ENCODE measurements around the gene FCAR.
"Not testable (repeated sequence)": the region's sequence is repeated elsewhere in the genome, so short reads cannot be mapped to it uniquely, and the experiment has no call there.

Gene FCAR

GRCh38 chr19:54873990-54874389 lies at the start of gene FCAR:
TSS of gene FCAR (plus strand) at chr19:54874235. CDS start at chr19:54874290, 55 bp downstream.
- no peak for DNase-seq

- DNase-seq = not testable (repeated sequence)
Measured at GRCh38 chr19:54824416-54824815, 49.6 kb upstream of the FCAR start.

GRCh38 chr19:54825326-54825725 lies 48.7 kb upstream of the FCAR start:
- not testable (repeated sequence) for DNase-seq

DNA sequence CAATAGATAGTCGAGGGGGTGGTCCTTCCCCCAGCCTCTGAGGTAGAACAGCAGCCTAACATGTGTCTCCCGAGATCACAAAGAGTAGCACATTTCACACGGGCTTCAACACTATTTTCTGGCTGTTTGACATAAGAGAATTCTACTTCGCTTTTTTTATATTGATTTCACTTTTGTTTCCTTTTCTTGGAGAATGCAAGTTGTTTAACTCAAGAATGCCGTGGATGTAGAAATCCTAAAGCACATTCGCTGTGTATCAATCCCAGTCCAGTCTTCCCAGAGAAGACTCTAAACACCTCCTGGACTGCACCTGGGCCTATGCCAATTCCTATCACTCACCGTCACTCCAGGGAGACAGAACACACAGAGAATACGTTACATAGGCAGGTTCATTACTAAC lies 46.0 kb upstream of the FCAR start:
- not testable (repeated sequence) for DNase-seq

DNA sequence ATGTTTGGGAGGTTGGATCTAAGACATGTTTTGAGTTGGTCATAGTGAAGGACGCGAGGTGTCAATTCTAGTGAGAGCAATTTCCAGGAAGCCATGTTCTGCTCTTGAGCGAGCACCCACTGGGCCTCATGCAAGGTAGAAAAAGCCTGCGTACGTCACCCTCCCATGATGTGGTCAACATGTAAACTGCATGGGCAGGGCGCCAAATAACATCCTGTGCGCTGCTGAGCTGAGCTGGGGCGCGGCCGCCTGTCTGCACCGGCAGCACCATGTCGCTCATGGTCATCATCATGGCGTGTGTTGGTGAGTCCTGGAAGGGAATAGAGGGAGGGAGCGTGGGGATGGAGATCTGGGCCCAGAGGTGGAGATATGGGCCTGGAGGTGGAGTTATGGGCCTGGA lies 41.5 kb upstream of the FCAR start, which contains the start of gene KIR2DS4:
KIR2DS4 (plus strand) TSS at position 181 of the 400 bp plus-strand sequence.
- not testable (repeated sequence) for DNase-seq

DNA sequence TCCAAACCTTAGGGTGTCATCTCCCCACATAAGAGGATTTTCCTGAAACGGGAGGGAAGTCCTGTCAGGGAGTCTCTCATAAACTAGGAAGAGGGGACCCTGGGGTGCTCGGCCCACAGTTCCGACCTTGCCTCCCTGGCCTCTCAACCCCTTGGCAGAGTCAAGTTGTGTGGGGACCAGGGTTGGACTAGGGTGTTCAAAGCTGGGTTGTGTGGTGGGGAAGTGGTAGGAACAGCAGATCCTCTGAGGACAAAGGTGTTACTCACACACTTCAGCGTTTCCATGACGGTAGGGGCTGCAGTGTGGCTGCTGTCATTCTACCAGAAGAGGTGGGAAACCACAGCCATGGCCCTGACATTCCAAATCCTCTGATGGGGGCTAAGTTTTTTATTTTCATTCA lies 38.9 kb upstream of the FCAR start:
- DNase-seq = not testable (repeated sequence)

DNA sequence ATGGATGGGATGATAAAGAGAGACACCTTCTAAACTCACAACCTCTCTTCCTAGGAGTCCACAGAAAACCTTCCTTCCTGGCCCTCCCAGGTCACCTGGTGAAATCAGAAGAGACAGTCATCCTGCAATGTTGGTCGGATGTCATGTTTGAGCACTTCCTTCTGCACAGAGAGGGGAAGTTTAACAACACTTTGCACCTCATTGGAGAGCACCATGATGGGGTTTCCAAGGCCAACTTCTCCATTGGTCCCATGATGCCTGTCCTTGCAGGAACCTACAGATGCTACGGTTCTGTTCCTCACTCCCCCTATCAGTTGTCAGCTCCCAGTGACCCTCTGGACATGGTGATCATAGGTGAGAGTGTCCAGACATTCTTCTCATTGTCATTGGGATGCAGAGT lies 36.5 kb upstream of the FCAR start:
- DNase-seq = not testable (repeated sequence)

GRCh38 chr19:54843171-54843570 lies 30.9 kb upstream of the FCAR start:
- DNase-seq = not testable (repeated sequence)

- peak; percentile 10 for DNase-seq
Measured at GRCh38 chr19:54850061-54850640, 23.9 kb upstream of the FCAR start, which contains the start of gene KIR3DL2. TSS of gene KIR3DL2 (plus strand) at chr19:54850443. CDS start at chr19:54850476, 33 bp downstream.

DNA sequence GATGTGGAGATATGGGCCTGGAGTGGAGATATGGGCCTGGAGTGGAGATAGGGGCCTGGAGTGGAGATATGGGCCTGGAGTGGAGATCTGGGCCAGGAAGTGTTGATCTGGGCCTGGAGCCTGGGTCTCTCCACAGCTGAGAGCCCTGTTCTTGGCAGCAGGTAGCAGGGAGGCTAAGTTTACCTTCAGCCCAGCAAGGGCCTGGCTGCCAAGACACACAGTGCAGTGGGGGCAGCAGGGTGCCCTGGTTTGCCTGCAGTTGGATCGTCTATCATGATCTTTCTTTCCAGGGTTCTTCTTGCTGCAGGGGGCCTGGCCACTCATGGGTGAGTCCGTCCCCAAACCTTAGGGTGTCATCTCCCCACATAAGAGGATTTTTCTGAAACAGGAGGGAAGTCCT lies 23.1 kb upstream of the FCAR start:
- DNase-seq = no peak

GRCh38 chr19:54851353-54851752 lies 22.7 kb upstream of the FCAR start:
- no peak for DNase-seq

DNA sequence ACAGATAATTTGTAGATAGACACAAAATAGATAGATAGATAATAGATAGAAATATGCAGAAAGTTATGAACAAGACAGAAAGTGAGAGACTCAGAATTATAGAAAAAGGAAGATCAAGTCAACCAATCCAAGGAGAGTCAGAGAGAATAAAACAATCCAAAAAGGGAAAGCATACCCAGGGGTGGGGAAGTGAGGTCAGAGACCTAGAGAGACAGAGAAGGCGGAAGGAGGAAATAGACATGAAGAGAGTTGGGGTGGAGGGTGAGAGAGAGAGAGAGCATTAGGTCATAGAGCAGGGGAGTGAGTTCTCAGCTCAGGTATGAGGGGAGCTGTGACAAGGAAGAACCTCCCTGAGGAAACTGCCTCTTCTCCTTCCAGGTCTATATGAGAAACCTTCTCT lies 18.8 kb upstream of the FCAR start:
- DNase-seq = not testable (repeated sequence)

DNA sequence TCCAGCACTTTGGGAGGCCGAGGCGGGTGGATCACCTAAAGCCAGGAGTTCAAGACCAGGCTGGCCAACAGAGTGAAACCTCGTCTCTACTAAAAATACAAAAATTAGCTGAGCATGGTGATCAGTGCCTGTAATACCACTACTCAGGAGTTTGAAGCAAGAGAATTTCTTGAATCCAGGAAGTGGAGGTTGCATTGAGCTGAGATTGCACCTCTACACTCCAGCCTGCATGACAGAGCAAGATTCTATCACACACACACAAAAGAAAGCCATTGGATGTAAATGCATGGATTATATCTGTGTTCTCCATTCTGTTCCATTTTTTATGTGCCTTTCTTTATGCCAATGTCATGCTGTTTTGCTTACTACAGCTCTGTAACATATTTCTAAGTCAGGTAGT lies 15.6 kb upstream of the FCAR start:
- DNase-seq = not testable (repeated sequence)

DNA sequence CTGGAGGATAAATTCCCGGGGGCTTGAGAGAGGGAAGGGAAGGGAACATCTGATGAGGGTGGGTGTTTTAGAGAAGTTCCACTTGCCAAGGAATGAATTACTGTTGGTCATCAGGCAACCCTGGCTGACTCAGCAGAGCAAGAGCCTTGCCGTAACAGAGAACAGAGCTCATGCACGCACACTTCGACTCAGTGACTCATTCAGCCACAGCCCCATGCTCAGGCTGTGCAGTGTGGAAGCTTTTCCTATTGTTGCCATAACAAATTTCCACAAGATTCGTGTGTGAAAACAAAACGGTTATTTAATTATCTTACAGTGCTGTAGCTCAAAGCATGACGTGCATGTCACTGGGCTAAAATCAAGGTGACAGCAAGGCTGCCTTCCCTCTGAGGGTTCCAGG lies 14.6 kb upstream of the FCAR start:
- DNase-seq = not testable (repeated sequence)

GRCh38 chr19:54863459-54863858 lies 10.6 kb upstream of the FCAR start:
- DNase-seq = not testable (repeated sequence)

DNA sequence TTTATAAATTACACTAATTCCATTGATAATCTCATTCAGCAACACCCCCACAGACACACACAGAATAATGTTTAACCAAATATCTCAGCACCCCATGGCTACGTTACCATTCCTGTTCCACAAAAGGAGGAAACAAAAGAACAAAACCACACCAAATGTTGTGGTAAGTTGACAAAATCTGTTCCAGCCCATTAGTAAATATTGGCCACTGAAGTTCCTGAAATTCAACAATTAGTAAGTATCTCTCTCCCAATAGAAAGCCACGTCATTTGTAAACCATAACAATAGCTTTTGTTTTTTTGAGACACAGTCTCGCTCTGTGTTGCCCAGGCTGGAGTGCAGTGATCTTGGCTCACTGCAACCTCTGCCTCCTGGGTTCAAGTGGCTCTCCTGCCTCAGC lies 2.3 kb upstream of the FCAR start:
- no peak for DNase-seq

GRCh38 chr19:54875506-54875905 lies 1.5 kb downstream of the FCAR start:
- no peak for DNase-seq

DNA sequence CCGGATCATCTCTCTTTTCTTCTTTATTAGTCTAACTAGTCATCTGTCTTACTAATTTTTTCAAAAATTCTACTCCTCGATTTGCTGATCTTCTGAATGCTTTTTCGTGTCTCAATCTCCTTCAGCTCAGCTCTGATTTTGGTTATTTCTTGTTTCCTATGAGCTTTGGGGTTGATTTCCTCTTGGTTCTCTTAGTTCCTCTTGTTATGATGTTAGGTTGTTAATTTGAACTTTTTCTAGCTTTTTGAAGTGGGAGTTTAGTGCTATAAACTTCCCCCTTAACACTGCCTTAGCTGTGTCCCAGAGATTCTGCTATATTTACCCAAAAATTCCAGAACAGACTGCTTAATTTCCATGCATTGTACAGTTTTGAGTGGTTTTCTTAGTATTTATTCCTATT lies 3.4 kb downstream of the FCAR start:
- DNase-seq = no peak

- no peak for DNase-seq
Measured at GRCh38 chr19:54881884-54882283, 7.8 kb downstream of the FCAR start.

GRCh38 chr19:54882758-54883157 lies 8.7 kb downstream of the FCAR start:
- peak; percentile 39 for DNase-seq

DNA sequence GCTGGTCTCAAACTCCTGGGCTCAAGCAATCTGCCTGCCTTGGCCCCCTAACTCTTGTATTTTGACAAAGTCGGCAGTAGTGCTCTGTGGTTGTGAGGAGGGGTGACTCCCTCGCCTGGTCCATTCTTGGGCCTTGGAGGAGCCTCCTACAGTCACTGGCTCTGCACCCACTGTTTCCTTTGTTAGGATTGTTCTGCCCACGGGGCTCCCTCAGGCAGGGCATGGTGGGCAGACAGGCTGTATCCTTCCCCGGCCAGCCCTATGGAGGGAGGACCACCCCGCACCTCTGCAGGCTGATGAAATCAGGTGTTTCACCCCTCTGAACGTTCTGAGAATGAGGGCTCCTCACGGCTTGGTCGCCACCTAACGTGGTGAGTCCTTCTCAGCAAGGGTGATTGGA lies 9.2 kb downstream of the FCAR start:
- DNase-seq = no peak

GRCh38 chr19:54888239-54888638 lies 14.2 kb downstream of the FCAR start:
- no peak for DNase-seq

DNA sequence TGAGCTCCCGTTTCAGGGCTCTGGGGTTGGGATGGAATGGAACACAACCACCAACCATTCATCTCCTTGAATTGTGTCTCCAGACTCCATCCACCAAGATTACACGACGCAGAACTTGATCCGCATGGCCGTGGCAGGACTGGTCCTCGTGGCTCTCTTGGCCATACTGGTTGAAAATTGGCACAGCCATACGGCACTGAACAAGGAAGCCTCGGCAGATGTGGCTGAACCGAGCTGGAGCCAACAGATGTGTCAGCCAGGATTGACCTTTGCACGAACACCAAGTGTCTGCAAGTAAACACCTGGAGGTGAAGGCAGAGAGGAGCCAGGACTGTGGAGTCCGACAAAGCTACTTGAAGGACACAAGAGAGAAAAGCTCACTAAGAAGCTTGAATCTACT lies 15.5 kb downstream of the FCAR start:
- DNase-seq = no peak

- DNase-seq = no peak
Measured at GRCh38 chr19:54893406-54893805, 19.4 kb downstream of the FCAR start.

DNA sequence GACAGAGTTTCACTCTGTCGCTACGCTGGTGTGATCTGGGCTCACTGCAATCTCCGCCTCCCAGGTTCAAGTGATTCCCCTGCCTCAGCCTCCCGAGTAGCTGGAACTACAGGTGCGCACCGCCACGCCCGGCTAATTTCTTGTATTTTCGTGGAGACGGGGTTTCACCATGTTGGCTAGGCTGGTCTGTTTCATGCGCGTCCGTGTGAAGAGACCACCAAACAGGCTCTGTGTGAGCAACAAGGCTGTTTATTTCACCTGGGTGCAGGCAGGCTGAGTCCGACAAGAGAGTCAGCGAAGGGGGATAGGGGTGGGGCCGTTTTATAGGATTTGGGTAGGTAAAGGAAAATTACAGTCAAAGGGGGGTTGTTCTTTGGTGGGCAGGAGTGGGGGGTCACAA lies 20.1 kb downstream of the FCAR start:
- DNase-seq = not testable (repeated sequence)
